NCI-H526 treated with DMSO at 0.1 percent for 48 hours (cell line): ENCODE measurements around the gene SYTL2.
"Not testable (repeated sequence)": the region's sequence is repeated elsewhere in the genome, so short reads cannot be mapped to it uniquely, and the experiment has no call there.

Source experiments
- DNase-seq: peaks from one replicate; lab custom pipeline; 2025; lab: John Stamatoyannopoulos, UW

Gene SYTL2

DNA sequence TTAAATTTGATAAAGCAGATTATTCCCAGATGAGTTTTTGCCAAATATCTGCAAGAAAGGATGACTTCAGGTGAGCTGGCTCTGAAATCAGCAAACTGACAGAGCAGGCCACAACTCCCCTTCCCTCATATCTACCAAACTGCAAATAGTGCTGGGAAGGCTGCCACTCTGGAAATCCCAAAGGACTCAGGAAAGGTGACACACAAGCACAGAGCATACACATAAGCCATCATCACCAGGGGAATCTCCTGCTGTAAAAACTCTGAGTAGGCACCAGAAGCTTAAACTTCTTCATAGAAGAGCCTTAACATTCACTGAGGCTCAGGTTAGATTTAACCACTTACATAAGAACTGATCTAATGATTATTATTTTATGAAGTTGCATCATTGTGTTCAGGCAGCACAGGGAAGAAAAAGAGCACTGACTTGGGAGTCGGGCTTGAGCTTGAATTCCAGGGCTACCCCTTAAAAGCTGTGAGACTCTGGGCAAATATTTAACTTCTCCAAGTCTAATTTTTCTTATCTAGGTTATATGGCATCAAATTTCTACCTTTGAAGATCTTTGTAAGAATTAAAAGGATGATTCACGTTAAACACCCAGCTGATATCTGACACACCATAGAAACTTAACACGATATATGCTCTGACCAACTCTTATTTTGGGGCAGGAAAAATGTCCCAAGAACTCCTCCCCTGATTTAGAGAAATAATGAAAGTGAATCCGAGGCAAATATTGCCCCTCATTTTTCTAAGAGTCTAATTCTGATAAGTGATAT lies 15.0 kb downstream of the SYTL2 start:
- no peak for DNase-seq

DNA sequence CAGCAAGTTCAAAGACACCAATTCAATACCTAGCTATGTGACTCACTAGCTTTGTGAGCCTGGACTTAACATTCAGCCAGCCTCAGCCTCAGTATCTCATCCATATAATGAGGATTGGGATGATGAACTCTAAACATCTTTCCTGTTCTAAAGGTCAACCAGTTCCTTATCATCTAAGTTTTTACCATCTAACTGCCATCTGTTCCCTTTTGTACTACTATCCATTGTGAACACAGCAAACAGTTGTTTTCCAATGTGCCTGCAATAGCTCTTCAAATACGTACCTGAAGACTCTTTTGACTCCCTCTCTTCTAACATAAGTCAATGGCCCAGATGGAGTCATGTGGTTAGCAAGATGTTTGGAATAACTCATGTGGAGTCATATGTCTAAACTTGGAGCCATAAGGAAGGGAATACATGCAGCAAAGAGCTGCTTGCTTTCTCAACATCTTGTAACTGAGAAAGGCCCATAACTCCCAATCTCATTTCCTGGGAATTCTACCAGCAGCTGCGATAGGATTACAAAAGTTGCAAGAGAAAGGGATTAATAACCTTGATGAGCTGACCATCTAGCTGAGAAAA lies 19.4 kb downstream of the SYTL2 start:
- no peak for DNase-seq

GRCh38 chr11:85787809-85788760 lies 22.9 kb downstream of the SYTL2 start:
- DNase-seq, result no peak

DNA sequence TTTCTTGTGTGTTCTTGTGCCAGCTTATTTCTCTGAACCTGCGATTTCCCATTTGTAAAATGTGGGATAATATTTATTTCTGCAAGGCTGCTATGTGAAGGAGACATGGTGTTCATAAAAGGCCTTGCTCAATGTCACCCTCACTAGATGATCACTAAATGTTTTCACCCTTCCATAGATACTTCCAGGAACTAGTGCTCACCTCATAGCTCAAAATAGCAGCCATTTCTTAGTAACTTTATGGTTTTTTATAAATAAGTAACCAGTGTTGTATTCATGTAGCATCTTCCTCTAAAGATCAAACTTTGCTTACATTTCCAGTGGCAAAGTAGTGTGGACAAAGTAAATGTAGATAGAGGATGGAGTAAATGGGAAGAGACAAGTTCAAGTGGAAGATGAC lies 23.8 kb downstream of the SYTL2 start:
- DNase-seq, result no peak

DNA sequence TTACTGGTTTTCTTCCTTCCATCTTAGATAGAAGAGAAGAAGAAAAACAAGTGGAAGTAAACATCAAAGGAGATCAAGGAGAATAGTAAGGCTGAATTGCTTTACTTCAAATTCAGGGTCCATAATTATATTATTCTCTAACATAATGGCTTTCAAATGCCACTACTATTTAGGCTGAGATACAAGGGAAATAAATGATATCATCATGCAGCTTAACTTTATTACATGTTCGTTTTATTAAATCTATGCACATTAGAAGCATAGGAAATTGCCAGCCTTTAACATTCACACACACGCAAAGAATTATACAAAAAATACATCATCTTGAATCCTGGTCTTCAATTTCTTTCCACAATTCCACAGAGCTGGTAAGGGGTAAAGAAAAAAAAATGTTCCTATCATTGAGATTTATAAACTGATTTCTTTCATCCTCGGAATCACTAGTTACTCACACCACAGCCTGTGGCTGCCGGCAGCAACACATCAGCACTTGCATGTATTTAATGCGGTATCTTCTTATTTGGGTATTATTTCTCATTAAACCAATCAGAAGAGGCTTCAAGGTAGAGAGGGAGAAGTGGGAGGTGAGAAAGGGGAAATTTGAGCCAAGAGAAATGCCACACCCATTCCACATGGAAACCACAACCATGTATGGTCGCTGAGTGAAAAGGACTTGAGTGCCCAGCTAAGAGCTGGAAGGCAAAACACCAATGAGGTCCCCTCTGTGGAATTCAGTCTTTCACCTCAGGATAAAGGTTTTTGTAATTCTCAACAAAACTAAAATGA lies 26.3 kb downstream of the SYTL2 start:
- no peak for DNase-seq

DNA sequence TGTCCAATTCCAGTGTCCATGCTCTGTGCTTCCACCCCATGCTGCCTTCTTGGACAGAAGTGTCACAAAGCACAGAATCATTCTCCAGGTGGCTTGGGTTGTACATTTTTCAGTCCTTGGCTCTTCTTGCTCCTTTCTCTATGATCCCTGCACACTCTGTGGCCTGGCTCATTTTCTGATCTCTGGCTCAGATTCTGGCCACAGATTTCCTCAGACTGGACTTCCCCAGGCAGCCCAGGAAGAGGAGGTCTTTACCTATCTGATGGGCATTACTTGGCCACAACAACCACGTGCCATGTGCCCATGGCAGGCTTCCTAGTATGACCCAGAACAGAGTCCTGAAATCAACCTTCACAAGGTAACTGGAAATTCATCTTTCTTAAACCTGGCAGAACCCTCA lies 27.2 kb downstream of the SYTL2 start:
- no peak for DNase-seq

GRCh38 chr11:85780780-85781517 lies 30.0 kb downstream of the SYTL2 start:
- DNase-seq, result not testable (repeated sequence)

DNA sequence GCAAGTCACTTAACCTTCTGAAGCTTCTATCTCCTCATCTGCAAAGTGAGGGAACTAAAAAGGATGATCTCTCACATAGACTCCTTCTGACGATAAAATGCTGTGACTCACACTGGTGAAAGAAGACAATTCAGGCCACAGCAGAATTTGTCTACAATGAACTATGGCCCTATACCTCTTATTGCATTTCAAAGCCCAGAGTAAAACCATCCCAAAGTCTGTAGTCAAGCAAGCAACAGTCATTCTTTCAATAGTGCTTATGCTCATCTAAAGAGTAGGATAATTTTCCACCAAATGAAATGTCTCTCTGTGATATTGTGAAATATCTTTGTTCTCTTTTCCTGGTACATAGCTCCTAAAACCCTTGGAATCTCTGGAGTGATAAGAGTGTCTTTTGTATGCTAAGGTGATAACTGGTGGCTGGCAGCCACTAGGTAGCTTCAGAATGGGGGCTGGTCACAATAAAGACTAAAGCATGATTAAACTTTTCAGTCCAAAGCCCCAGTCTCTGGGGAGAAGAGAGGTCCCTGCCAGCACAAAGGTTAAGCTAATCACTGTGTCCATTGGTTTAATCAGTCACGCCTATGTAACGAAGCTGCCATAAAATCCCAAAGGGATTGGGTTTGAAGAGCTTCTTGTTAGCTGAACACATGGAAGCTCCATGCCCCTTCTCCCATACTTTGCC lies 30.8 kb downstream of the SYTL2 start:
- DNase-seq, result no peak

DNA sequence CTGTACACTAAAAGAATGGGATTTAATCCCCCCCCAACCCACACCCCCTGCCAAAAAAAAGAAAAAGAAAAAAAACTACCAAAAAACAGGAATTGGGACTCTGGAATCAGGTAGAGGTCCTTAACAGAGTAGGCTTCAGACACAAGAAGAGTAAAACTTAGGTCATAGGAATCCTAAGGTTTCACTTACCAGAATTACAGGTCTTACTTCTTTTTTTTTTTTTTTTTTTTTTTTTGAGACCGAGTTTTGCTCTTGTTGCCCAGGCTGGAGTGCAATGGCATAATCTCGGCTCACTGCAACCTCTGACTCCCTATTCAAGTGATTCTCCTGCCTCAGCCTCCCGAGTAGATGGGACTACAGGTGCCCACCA lies 33.4 kb downstream of the SYTL2 start:
- not testable (repeated sequence) for DNase-seq

DNA sequence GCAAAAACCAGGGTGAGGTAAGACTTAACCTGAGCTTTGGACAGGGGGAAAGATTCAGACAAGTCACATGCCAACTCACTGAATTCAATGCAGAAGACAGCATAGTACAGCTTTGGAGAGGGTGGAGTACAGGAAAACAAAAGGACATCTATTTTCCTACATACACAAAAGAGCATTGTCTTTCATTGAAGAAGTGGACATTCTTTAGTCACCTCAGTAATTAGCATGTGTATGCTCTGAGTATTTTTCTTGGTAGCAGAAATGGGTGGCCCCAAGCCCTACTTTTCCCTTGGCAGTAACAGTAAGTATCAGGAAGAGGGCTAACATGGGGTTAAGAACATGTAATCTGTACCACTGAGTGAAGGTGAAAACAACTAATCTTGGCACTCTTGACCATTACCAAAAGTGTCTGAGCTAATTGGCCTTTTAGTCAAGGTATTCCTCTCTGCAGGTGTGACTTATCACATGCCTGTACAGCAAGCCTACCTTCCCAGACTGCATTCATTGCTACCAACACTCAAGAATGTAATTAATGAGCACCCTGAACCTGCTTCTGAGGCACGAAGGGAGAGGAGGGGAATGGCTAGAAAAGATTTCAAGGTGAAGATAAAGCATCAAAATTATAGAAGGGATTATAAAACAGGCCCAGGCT lies 33.9 kb downstream of the SYTL2 start:
- DNase-seq, result no peak

- DNase-seq, result no peak
Measured at GRCh38 chr11:85774256-85775101, 36.5 kb downstream of the SYTL2 start.

DNA sequence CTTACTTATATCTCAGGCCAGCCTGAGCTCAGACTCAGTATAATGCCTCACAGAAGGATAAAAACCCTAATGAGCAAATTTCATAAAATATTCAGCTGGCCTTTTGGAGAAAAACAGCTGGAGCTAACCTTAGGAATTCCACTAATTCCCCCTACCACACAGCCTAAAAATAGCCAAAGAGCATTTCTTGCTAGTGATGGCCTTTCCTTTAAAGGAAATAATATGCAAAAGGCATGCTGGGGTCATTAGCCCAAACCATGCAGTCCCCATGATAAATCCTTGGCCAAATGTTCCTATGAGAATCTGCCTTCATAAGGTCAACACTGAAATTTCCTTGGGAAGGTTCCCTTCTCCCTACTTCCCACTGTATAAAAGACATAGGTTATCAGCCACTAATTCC lies 38.2 kb downstream of the SYTL2 start:
- DNase-seq, result no peak

- DNase-seq, result no peak
Measured at GRCh38 chr11:85771568-85771967, 39.4 kb downstream of the SYTL2 start.

DNA sequence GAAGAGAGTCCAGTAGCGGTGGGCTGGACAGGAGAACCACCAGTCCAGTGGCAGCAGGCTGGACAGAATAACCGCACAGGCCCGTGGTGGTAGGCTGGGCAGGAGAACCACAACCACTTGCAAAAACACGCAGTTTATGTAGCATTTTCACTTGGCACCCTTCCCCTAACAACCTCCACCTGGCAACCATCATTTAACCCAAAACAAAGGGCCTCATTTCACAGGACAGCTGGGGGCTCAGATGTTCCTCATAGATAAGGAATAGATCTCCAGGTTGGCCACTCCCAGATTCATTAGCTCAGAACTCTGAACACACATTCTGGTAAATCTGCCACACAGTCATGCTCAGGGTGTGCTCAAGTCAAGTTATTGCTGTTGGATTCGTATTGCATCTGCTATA lies 41.2 kb downstream of the SYTL2 start:
- no peak for DNase-seq

GRCh38 chr11:85768473-85769146 lies 42.3 kb downstream of the SYTL2 start:
- no peak for DNase-seq

DNA sequence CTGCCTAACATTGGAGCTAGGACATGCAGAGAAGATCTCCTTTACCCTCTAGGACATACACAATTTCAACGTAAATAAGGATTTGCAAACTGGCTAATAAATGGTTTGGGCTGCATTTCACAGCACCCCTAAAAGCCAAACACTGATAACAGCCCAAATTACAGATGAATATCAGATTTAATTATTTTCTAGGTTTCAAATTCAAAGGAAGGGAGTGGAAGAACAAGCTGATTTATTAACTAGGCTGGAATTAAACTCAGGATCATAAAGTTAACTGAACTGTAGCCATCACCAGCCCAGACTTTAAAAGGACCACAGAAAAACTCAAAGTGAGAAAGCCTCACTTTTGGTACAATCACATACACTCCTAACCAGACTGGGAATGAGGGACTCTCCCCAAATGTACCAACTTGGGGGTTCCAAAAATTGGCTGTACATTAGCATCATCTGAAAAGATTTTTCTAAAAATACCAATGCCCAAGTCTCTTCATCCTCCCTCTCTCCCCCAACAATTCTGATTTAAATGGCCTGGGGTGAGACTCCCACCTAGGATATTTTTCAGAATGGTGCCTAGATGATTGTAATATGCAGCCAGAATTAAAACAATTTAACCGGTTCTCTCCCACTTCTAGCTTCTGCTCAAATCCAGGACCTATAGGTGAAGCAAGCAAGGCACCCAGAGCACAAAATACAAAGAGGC lies 43.5 kb downstream of the SYTL2 start:
- DNase-seq, result no peak

GRCh38 chr11:85766721-85767161 lies 44.2 kb downstream of the SYTL2 start:
- DNase-seq, result no peak

DNA sequence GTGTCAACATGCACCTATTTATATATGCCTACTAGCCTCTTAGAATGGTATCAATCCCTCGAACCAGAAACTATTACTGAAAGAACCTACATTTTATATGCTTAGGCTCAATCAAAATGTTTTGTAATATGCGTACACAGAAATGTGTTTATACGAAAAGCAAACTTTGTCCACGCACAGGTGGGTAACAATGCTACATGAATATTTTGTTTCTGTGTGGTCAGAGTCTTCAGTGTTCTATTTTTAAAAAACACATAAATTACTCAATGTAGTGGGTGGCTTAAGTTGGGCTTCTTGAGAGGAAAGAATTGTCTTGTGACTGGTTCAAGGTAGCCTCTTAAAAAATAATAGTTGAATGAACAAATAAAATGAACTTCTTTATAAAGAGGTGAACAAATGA lies 46.1 kb downstream of the SYTL2 start:
- no peak for DNase-seq
